Femur (tissue), 1 donor: ENCODE data around the gene NEK2.
"Not testable (repeated sequence)": the region's sequence is repeated elsewhere in the genome, so short reads cannot be mapped to it uniquely, and the experiment has no call there.

Experiments used
- DNase-seq: peaks from one replicate; pipeline ENCODE4 v3.0.0-alpha.2; 2017

Gene NEK2

GRCh38 chr1:211632117-211632807 lies 43.2 kb downstream of the NEK2 start:
- DNase-seq = peak; percentile 51

GRCh38 chr1:211631168-211631567 lies 44.3 kb downstream of the NEK2 start:
- no peak for DNase-seq

GRCh38 chr1:211630236-211631081 lies 45.0 kb downstream of the NEK2 start:
- DNase-seq = peak; percentile 41

- peak; percentile 67 for DNase-seq
Observed at GRCh38 chr1:211628417-211628816, 47.0 kb downstream of the NEK2 start.

- no peak for DNase-seq
Observed at GRCh38 chr1:211627259-211627658, 48.2 kb downstream of the NEK2 start.

- DNase-seq = not testable (repeated sequence)
Observed at GRCh38 chr1:211625866-211626265, 49.6 kb downstream of the NEK2 start.

GRCh38 chr1:211625040-211625439 lies 50.4 kb downstream of the NEK2 start:
- DNase-seq = no peak

- no peak for DNase-seq
Observed at GRCh38 chr1:211623515-211623914, 51.9 kb downstream of the NEK2 start.

GRCh38 chr1:211621447-211622198 lies 53.8 kb downstream of the NEK2 start:
- no peak for DNase-seq

- DNase-seq = no peak
Observed at GRCh38 chr1:211620097-211620496, 55.3 kb downstream of the NEK2 start.

- DNase-seq = no peak
Observed at GRCh38 chr1:211619033-211619996, 56.1 kb downstream of the NEK2 start.

- DNase-seq = no peak
Observed at GRCh38 chr1:211616965-211617297, 58.5 kb downstream of the NEK2 start.

- peak; percentile 83 for DNase-seq
Observed at GRCh38 chr1:211616231-211616964, 59.0 kb downstream of the NEK2 start.

- no peak for DNase-seq
Observed at GRCh38 chr1:211614615-211615014, 60.8 kb downstream of the NEK2 start.

GRCh38 chr1:211613951-211614350 lies 61.5 kb downstream of the NEK2 start:
- DNase-seq = no peak

GRCh38 chr1:211613108-211613947 lies 62.1 kb downstream of the NEK2 start:
- peak; percentile 78 for DNase-seq

- no peak for DNase-seq
Observed at GRCh38 chr1:211612786-211613107, 62.7 kb downstream of the NEK2 start.
